SU-DHL-6 (cell line): ENCODE data around the gene CSF3R.

ENCODE experiments used
- EZH2phosphoT487 ChIP-seq: fragments of 200-600 bp; sonication (generic), shearing (Covaris generic); conservative IDR thresholded peaks from 2 replicates; pipeline ENCODE4 v1.6.1; 2018; ENCODE audit warnings: mild to moderate bottlenecking, antibody characterized with exemption, low read length, moderate library complexity, mixed read lengths
- TF ChIP-seq, protein P1 (sequence below): fragments of 200-600 bp; sonication (generic); IDR thresholded peaks from one replicate; pipeline ENCODE4 v1.5.1; 2017; ENCODE audit warnings: antibody characterized with exemption, mild to moderate bottlenecking, low read length, moderate library complexity; ENCODE audit not compliant: insufficient read depth, poor library complexity, severe bottlenecking

DNA sequence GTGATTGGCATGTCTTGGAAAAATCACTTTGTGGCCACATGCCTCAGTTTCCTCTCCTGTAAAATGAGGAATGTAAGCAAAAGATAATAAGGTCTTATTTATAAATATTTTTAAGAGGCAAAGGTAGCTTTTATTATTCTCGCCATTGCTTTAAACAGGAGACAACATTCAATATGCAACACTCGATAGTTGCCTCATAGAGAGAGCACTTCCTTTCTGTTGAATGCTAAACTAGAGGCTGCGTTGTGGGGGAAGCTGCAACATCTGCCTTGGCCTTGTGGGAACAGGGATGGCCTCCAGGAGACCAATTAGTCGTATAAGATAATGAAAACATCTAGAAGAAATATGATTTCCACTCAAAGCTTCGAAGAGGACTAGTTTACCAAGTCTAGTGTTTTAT, 36.0 kb downstream of the CSF3R start:
- TF ChIP-seq, protein P1, sequence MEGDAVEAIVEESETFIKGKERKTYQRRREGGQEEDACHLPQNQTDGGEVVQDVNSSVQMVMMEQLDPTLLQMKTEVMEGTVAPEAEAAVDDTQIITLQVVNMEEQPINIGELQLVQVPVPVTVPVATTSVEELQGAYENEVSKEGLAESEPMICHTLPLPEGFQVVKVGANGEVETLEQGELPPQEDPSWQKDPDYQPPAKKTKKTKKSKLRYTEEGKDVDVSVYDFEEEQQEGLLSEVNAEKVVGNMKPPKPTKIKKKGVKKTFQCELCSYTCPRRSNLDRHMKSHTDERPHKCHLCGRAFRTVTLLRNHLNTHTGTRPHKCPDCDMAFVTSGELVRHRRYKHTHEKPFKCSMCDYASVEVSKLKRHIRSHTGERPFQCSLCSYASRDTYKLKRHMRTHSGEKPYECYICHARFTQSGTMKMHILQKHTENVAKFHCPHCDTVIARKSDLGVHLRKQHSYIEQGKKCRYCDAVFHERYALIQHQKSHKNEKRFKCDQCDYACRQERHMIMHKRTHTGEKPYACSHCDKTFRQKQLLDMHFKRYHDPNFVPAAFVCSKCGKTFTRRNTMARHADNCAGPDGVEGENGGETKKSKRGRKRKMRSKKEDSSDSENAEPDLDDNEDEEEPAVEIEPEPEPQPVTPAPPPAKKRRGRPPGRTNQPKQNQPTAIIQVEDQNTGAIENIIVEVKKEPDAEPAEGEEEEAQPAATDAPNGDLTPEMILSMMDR: no peak
- no peak for TF ChIP-seq EZH2phosphoT487
